SK-N-SH treated with all-trans-retinoic acid at 6 μM for 48 hours (cell line): ENCODE results near the gene RERE.

ENCODE experiments used
- ATAC-seq: fragments of 200-7000 bp; cut with Tn5 transposase; 3 replicates; pipeline ENCODE4 v1.9.1; 2020; ENCODE audit warnings: mild to moderate bottlenecking, moderate library complexity
- ARNTL ChIP-seq: fragments of 450-650 bp; formaldehyde crosslinking; IDR thresholded peaks from 2 replicates; pipeline ENCODE4 v1.5.0; 2020; ENCODE audit warnings: low read depth, mild to moderate bottlenecking, moderate library complexity, borderline replicate concordance
- BACH2 ChIP-seq: fragments of 250-450 bp; sonication (Bioruptor Pico); IDR thresholded peaks from 2 replicates; pipeline ENCODE4 v1.9.0; 2021; ENCODE audit warnings: mild to moderate bottlenecking, borderline replicate concordance
- CREB5 ChIP-seq: fragments of 250-450 bp; sonication (Bioruptor Pico); IDR thresholded peaks from 2 replicates; pipeline ENCODE4 v1.5.1; 2020; ENCODE audit warnings: low read depth, mild to moderate bottlenecking, moderate library complexity
- CSDC2 ChIP-seq: fragments of 250-450 bp; sonication (Bioruptor Pico); IDR thresholded peaks from 2 replicates; pipeline ENCODE4 v1.5.0; 2020; ENCODE audit warnings: mild to moderate bottlenecking, moderate library complexity
- CSRNP3 ChIP-seq: fragments of 250-450 bp; sonication (Bioruptor Pico); IDR thresholded peaks from 2 replicates; pipeline ENCODE4 v1.5.1; 2021; ENCODE audit warnings: mild to moderate bottlenecking, moderate library complexity
- ESRRG ChIP-seq: fragments of 250-450 bp; sonication (Bioruptor Pico); IDR thresholded peaks from 2 replicates; pipeline ENCODE4 v1.6.1; 2021; ENCODE audit warnings: mild to moderate bottlenecking
- GLIS3 ChIP-seq: fragments of 250-450 bp; sonication (Bioruptor Pico); IDR thresholded peaks from 2 replicates; pipeline ENCODE4 v1.5.0; 2020; ENCODE audit warnings: mild to moderate bottlenecking, moderate library complexity
- OSR1 ChIP-seq: fragments of 250-450 bp; sonication (Bioruptor Pico); IDR thresholded peaks from 2 replicates; pipeline ENCODE4 v1.8.0; 2022; ENCODE audit warnings: moderate library complexity, mild to moderate bottlenecking, inconsistent platforms
- POU6F1 ChIP-seq: fragments of 250-450 bp; sonication (Bioruptor Pico); IDR thresholded peaks from 2 replicates; pipeline ENCODE4 v1.8.0; 2021; ENCODE audit warnings: low read depth, mild to moderate bottlenecking, moderate library complexity, borderline replicate concordance
- PPARA ChIP-seq: fragments of 250-450 bp; sonication (Bioruptor Pico); IDR thresholded peaks from 2 replicates; pipeline ENCODE4 v1.5.0; 2020; ENCODE audit warnings: mild to moderate bottlenecking, borderline replicate concordance
- SNAI2 ChIP-seq: fragments of 250-450 bp; sonication (Bioruptor Pico); IDR thresholded peaks from 2 replicates; pipeline ENCODE4 v1.5.0; 2020; ENCODE audit warnings: mild to moderate bottlenecking, moderate library complexity
- TCF4 ChIP-seq: fragments of 250-450 bp; sonication (Bioruptor Pico); IDR thresholded peaks from 2 replicates; pipeline ENCODE4 v1.8.0; 2021; ENCODE audit warnings: mild to moderate bottlenecking, moderate library complexity, borderline replicate concordance
- TOX ChIP-seq: fragments of 250-450 bp; sonication (Bioruptor Pico); IDR thresholded peaks from 2 replicates; pipeline ENCODE4 v1.8.0; 2021; ENCODE audit warnings: mild to moderate bottlenecking, moderate library complexity, borderline replicate concordance
- TSHZ2 ChIP-seq: fragments of 250-450 bp; sonication (Bioruptor Pico); IDR thresholded peaks from 2 replicates; pipeline ENCODE4 v1.5.0; 2020; ENCODE audit warnings: mild to moderate bottlenecking, moderate library complexity
- ZC3H10 ChIP-seq: fragments of 250-450 bp; sonication (Bioruptor Pico); IDR thresholded peaks from 2 replicates; pipeline ENCODE4 v1.5.1; 2021; ENCODE audit warnings: mild to moderate bottlenecking, moderate library complexity
- ZFP3 ChIP-seq: fragments of 250-450 bp; sonication (Bioruptor Pico); IDR thresholded peaks from 2 replicates; pipeline ENCODE4 v1.5.0; 2020; ENCODE audit warnings: mild to moderate bottlenecking, moderate library complexity
- ZFP30 ChIP-seq: fragments of 450-650 bp; formaldehyde crosslinking; IDR thresholded peaks from 2 replicates; pipeline ENCODE4 v1.5.0; 2022; ENCODE audit warnings: mild to moderate bottlenecking, moderate library complexity
- ZNF565 ChIP-seq: fragments of 450-650 bp; formaldehyde crosslinking; conservative IDR thresholded peaks from 2 replicates; pipeline ENCODE4 v1.5.0; 2020; ENCODE audit warnings: low read depth, mild to moderate bottlenecking, moderate library complexity
- ZNF70 ChIP-seq: fragments of 450-650 bp; formaldehyde crosslinking; IDR thresholded peaks from 2 replicates; pipeline ENCODE4 v1.5.0; 2020; ENCODE audit warnings: mild to moderate bottlenecking, moderate library complexity
- ZNF8 ChIP-seq: fragments of 450-650 bp; formaldehyde crosslinking; IDR thresholded peaks from 2 replicates; pipeline ENCODE4 v1.5.0; 2020; ENCODE audit warnings: mild to moderate bottlenecking, moderate library complexity

The RERE gene

GRCh38 chr1:8392522-8392921 is 424.9 kb downstream of the RERE start:
- TF ChIP-seq ESRRG (no peak), TCF4 (CRISPR knock-in tag) (peak; percentile 37; the same call in 1 of the 2 replicates)
- TF ChIP-seq, all 23 proteins: peak for 1
- ATAC-seq, result no peak

- no peak for ATAC-seq
These were observed 426.7 kb downstream of the RERE start for GRCh38 chr1:8390707-8391106.

GRCh38 chr1:8389958-8390535 is 427.4 kb downstream of the RERE start:
- ATAC-seq, result no peak
- TF ChIP-seq ZFP3 (CRISPR knock-in tag), result no peak
- TF ChIP-seq POU6F1 (CRISPR knock-in tag), result no peak
- TF ChIP-seq BACH2, result no peak
- TF ChIP-seq ZNF8, result no peak
- TF ChIP-seq TSHZ2 (CRISPR knock-in tag), result no peak

More at GRCh38 chr1:8390707-8391106, 426.7 kb downstream of the RERE start:
- TF ChIP-seq OSR1 (CRISPR knock-in tag) (no peak), SNAI2 (no peak), ARNTL (CRISPR knock-in tag) (no peak), ZNF8 (no peak), ZC3H10 (CRISPR knock-in tag) (no peak), POU6F1 (CRISPR knock-in tag) (no peak), ZFP30 (CRISPR knock-in tag) (no peak), ZNF565 (CRISPR knock-in tag) (no peak), CSDC2 (CRISPR knock-in tag) (no peak), BACH2 (no peak), TOX (no peak), TCF4 (CRISPR knock-in tag) (no peak), TSHZ2 (CRISPR knock-in tag) (no peak), PPARA (no peak), GLIS3 (no peak), CREB5 (no peak), ESRRG (no peak), ZNF70 (CRISPR knock-in tag) (no peak), CSRNP3 (CRISPR knock-in tag) (no peak)
